ENCODE measurements around the gene KNTC1.
A peak's percentile ranks its signal among the peaks of the same experiment; 100 is the strongest.
"Not testable (repeated sequence)": the region's sequence is repeated elsewhere in the genome, so short reads cannot be mapped to it uniquely, and the experiment has no call there.

Gene KNTC1

DNA sequence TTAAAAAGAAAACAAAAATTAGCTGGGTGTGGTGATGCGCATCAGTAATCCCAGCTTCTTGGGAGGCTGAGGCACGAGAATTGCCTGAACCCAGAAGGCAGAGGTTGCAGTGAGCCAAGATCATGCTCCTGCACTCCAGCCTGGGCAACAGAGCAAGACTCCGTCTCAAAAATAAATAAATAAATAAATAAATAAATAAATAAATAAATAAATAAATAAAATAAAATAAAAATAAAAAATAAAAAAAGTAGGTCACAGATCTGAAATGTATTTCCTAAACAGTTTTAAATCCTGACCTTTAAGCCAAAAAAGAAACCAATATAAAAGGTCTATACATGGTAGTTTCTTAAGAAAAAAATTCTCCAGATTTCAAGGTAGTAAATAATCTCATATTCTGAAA, 14.0 kb upstream of the KNTC1 start:
- not testable (repeated sequence) for DNase-seq

DNA sequence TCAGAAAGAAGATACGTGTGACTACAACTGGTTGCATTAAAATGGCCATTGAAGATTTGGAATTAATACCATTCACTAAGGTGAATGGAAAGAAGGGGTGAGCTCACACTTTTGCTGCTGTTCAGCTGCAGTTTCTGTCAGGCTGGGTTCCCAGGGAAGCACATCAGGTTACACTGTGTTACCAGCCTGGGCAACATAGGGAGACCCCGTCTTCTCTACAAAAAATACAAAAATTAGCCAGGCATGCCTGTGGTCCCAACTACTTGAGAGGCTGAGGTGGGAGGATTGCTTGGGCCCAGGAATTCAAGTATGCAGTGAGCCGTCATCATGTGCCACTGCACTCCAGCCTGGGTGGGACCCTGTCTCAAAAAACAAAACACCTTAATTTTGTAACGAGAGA, 13.4 kb upstream of the KNTC1 start:
- no peak for DNase-seq

DNA sequence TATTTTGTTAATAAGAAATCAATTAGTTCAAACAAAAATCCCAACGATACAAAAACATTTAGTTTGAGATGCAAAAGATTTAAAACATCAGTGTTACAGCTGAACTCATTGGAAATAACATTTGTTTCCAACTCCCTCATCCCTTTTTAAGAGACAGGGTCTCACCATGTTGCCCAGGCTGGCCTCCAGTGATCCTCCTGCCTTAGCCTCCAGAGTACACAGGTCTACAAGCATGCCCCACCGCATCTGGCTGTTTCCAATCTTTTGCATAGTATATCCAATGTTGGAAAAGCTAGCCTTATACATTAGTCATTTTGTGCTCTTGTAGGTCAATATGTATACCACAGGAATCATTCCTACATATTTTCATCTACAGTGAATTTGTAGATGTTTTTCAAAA, 11.8 kb upstream of the KNTC1 start:
- DNase-seq = no peak

DNA sequence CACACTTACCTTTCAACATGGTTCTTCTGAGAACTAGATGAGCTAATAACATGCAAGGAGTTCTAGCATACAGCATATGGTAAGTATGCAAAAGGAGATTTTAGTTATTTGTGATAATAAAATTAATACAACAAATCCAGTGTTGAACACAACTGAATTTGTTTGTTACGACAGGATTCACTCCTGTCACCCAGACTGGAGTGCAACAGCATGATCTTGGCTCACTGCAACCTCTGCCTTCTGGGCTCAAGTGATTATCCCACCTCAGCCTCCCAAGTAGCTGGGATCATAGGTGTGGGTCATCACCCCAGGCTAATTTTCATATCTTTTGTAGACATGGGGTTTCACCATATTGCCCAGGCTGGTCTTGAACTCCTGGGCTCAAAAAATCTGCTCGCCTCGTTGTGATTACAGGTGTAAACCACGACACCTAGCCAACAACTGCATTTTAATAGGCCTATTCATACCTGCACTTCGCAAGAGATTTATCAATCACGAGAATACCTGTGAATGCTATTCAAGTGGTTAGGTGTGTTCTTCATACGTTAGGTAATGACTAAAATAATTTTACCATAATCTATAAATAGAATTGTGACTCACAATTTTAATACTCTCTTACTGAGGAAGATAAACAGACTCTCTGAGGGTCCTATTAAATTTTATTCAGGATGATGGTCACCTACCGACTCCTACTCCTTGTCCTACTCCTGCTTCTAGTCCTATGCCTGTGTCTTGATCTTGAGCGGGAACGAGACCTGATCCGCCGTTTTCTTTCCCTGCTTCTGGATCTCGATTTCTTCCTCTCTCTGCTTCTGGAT, 10.3 kb upstream of the KNTC1 start:
- DNase-seq = no peak

DNA sequence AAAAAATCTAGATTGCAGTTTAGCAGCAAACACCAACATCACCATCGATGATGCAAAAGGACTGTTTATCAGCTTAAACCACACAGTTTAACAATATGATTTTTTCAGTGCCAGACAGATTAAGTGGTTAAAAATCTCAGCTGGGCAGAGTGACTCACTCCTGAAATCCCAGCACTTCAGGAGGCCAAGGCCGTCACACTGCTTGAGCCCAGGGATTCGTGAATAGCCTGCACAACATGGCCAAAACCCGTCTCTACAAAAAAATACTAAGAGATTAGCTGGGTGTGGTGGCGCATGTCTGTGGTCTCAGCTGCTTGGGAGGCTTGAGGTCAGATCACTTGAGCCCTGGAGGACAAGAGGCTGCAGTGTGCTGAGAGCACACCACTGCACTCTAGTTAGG, 9.2 kb upstream of the KNTC1 start:
- no peak for DNase-seq

DNA sequence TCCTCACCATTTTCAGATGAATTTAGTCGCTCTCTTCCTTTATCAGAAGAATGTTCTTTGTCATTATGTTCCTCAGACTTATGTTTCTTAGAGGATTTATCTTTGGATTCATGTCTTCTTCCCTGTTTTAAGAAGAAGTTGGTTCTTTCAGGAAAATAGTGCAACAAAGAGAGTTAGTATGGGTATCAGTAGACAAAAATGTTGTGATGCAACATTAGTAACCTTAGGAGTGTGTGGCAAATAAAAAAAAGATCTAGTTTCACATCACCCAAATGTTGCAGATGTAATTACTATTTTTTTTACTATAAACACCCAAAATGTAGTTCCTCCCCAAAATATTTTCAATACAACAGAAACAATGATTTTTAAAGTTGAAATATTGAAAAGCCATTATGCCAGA, 8.1 kb upstream of the KNTC1 start:
- DNase-seq = no peak

DNA sequence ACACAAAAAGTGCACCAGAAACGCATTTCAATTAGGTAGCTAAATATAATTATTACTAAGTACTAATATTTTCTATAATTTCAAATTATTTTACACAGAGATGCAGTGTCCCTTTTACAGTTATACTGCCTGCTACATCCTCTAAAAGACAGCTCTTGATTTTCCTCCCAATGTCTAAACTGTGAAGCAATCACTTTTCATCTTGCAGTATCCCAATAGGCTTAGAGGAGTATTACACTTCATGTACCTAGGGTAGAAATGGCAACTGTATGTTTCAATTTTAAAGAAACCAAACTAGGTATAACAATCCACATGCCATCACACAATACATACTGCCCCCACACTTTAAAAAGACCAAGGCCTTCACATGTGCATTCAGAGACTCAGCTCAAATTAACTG, 7.6 kb upstream of the KNTC1 start:
- no peak for DNase-seq

DNA sequence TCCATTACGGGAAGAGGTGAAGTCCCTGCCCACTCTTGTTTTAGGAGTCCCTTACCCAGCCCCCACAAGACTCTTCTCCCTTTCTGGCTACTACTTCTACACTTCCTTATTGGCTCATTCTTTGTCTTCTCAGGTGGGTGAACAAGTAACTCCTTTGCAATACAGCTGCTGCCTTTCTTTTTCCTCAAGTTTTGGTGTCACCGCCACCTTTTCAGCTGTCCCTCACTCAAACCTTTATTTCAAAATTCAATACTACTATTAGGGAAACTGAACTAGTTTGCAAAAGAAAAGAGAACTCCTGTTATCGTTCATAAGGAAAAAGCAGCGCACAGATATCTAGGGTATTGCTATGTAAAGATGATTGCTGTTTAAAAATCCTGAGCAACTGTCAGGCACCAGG, 6.4 kb upstream of the KNTC1 start:
- no peak for DNase-seq

DNA sequence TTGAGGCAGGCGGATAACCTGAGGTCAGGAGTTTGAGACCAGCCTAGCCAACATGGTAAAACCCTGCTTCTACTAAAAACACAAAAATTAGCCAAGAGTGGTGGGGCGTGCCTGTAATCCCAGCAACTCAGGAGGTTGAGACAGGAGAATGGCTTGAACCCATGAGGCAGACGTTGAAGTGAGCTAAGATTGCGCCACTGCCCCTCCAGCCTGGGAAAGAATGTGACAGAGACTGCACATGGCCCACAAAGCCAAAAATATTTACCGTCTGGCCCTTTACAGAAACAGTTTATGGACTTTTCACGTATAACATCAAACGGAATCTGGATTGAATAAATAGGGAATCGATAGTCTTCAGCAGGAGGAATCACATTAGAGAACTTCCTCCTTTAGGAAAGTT, 3.8 kb upstream of the KNTC1 start:
- DNase-seq = no peak

DNA sequence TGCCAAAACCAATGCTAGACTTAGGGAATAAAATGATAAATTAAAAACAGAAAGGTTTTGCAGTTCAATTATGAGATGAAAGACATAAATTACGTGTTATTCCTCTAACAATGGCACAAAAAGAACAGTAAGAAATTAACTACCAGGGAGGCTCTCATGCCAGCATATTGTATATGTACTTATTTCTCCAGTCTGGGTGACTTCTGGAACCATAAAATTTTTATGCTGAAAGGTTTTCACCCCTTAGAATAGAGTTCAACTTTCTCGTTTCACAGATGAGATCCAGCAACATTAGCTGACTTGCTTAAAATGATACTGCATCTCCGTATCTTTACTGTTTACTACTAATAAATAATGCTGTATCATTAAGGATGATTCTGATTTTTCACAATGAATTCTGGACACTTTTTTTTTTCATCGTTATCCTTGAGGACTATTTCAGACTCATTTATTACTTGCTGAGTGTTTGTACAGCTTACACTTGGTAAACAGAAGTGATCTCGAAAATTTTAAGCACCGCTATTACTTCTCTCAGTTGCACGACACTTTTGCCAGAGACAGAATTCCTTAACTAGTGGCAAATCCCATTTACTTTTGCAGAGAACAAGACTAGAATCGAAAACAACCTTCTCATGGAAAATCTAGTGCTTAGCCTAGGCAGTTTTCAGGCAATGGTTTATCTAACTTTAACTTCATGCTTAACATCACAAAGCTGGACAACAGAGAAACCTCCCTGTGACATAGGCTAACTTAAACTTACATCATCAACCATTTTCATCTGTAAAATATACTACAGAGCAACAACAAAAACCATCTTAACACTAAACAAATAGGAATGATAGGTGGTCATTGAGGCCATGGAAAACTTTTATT, 3.0 kb upstream of the KNTC1 start:
- DNase-seq = no peak

DNA sequence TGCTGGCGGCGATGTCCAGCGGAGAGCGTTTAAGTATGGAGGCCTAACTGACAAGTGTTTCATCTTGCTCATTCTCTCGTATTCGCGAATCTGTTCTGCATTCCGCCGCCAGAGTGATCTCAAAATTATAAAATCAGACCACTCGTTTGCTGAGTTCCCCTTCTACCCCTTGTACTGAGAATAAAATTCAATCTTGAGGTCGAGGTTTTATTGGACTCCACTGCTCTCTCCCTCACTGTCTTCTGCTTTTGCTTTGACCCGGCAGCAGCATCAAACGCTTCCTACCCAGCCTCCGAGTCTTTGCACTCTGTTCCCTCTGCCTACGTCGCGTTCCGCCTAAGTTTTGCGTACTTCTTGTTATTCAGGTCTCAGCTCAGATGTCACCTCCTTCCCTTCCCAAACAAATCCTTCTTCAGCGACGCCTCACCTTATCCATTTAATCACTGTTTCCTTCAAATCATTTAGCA, 462 bp downstream of the KNTC1 start:
- DNase-seq = peak; percentile 73

DNA sequence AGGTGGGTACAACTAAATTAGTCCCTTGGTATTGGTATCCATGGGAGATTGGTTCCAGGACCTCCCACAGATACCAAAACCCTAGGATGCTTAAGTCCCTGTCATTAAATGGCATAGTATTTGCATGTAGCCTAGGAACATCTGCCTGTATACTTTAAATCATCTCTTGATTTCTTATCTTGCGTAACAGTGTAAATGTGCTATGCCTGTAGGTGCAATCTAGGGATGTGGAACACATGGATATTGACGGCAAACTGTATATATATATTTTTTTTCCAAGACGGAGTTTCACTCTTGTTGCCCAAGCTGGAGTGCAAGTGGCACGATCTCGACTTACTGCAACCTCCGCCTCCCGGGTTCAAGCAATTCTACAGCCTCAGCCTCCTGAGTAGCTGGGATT, 1.5 kb downstream of the KNTC1 start:
- DNase-seq = no peak

DNA sequence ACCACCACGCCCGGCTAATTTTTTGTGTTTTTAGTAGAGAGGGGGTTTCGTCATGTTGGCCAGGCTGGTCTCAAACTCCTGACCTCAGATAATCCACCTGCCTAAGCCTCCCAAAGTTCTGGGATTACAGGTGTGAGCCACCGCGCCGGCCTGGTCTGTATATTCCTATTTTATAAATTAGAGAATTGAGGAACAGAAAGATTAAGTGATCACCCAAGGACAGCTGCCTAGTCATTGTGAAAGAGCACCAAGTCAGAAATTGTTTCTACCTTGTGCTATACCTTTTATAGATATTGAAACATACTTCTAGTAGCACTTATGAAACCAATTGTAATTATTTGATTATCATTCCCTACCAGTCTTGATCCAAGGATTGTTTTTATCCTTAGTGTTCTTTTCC, 1.9 kb downstream of the KNTC1 start:
- no peak for DNase-seq

DNA sequence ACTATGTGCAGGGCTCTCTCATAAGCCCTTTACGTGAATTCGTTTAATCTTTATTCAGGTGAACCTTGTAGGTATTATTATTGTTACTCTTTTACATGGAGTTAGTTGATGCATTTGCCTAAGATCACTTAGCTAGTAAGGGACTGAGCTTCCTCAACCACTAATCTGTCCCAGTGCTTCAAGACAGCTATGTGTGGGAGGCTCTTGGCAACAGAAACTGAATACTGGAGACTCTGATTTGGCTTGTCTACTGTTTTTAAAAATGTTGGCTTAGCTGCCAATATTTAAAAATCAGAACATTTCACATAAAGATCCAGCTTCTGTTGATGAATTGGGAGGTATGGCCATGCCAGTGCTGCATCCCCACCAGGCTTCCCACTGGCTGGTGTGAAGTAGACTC, 6.8 kb downstream of the KNTC1 start:
- no peak for DNase-seq

DNA sequence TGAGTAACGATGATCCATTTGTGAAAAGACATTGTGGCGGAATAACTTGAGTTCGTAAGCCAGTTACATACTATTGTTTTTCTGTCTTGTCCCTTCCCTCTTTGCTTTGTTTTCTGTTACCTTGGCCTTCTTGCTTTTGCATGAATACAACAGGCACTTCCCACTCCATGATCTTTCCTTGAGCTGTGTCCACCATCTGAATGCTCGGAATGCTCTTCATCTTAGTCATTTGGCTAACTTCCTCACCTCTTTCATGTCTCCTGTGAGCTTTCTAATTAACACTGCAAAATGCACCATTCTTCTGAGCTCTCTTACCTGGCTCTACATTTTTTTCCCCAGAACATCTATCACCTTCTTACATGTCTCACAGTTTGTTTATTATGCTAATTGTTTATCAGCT, 10.0 kb downstream of the KNTC1 start:
- no peak for DNase-seq

DNA sequence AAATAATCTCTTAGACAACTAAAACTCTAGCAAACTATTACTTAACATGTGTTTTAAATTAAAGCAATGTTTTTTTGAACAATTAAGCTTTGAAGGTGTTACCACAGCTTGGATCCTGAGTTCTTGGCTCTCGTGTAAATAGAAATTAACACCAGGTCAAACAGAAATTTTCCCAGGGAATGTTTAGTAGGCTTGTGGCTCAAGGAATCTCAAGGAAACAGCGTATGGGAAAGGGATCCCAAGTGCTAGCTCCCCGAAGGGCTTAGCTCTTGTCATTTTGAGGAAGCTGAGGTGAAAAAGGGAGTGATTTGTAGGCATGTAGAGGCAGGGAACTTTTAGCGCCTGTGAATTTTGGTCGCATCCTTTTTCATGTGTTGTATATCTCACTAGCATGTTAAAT, 11.4 kb downstream of the KNTC1 start:
- DNase-seq = no peak

DNA sequence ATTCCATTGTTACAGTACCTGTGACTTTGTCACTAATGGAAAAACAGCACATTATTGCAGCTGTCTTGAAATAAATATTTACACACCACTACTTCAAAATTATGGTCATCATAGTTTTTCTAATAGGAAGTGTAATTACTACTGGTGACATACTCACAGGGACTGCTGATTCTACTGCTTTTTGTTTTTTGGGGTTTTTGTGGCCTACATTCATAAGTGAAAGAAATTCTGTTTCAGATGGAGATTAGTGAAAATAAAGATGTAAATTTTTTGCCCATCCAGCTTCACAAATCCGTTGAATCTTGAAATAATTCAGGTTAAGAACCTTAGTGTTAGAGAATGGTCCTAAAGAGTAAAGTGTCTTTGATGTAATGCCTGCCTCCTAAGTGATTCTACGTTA, 17.5 kb downstream of the KNTC1 start:
- no peak for DNase-seq

DNA sequence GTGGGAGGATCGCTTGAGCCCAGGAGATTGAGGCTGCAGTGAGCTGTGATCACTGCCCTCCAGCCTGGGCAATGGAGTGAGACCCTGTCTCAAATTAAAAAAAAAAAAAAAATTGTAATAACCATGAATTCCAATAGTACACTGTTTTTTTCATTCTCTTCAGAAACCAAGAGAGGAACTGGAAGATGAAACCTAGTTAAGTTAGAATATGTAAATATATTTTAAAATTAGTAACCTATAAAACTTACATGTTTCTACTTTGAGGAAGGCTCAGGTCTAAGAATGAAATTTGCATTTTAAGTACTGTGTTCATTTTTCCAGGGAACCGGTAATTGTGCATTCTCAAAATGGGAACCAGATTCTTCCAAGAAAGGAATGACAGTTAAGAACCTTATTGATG, 18.8 kb downstream of the KNTC1 start:
- no peak for DNase-seq

DNA sequence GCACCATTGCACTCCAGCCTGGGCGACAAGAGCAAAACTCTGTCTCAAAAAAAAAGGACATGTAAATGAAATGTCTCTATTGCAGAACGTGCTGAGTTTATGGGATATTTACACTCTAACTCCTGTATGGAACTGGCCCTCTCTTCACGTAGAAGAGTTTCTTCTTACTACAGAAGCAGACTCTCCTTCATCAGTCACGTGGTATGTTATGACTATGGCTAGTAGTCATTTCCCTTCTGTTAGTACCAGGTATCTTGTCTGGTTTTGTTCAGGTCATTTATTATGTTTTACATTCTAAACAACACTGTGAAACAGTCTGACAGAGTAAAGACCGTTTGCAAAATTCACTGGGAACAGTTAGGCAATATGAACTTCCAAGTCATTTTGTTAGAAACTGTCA, 20.3 kb downstream of the KNTC1 start:
- DNase-seq = no peak

DNA sequence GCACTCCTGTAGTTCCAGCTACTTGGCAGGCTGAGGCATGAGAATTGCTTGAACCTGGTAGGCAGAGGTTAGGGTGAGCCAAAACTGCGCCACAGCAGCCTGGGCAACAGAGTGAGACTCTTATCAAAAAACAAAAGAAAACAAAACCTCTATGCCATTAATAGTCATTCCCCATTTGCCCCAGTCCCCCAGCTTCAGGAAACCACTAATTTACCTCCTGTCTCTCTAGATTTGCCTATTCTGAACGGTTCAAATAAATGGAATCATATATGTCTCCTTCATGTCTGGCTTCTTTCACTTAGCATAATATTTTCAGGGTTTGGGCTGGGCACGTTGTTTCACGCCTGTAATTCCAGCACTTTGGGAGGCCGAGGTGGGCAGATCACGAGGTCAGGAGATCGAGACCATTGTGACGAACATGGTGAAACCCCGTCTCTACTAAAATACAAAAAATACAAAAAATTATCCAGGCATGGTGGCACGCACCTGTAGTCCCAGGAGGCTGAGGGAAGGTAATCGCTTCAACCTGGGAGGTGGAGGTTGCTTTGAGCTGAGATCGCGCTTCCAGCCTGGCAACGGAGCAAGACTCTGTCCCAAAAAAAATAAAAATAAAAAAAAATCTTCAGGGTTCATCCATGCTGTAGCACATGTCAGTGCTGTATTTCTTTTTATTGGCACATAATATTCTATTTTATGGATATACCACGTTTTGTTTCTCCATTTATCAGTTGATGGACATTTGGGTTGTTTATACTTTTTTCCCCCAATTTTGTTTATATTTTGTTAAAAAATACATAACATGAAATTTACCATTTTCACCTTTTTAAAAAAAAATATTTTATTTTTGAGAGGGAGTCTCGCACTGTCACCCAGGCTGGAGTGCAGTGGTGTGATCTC, 31.9 kb downstream of the KNTC1 start:
- no peak for DNase-seq

DNA sequence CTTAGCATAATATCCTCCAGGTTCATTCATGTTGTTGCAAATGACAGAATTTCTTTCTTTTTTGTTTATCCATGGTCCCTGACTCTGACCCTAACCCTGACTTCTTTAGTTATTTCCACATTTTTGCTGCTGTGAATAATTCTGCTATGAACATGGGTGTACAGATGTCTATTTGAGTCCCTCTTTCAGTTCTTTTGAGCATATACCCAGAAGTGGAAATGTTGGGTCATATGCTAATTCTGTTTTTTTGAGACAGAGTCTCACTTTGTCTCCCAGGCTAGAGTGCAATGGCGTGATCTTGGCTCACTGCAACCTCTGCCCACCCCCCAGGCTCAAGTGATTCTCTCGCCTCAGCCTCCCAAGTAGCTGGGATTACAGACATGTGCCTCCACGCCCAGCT, 33.1 kb downstream of the KNTC1 start:
- DNase-seq = no peak

DNA sequence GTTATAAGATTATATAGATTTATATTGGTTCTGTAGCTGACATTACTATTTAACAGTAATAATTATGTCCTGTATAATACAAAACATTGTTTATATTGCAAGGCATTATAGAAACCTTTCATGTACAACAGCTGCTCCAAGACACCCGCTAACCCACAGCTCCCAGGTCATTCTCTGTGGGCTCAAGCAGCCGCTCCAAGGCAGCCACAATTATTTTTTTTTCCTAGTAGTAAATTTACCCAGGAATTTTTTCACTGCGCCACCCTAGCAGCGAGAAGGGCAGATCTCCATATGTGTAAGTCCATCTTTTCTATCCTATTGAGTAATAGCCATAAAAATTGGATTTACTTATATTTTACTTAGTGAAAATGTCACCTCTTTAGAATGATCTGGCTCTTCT, 36.3 kb downstream of the KNTC1 start:
- DNase-seq = no peak

DNA sequence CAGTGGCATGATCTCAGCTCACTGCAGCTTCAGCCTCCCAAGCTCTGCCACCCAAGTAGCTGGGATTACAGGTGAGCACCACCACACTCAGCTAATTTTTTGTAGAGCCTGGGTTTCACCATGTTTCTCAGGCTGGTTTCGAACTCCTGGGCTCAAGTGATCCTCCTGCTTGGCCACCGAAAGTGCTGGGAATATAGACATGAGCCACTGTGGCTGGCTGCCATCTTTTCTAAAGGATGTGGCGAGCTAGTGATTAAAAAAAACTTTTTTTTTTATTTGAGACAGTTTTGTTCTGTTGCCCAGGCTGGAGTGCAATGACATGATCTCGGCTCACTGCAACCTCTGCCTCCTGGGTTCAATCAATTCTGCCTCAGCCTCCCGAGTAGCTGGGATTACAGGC, 39.8 kb downstream of the KNTC1 start:
- DNase-seq = not testable (repeated sequence)
